DND-41 (cell line): ENCODE measurements around the gene FBXO9.

Experiments
- EZH2 ChIP-seq: IDR thresholded peaks from 3 replicates; pipeline ENCODE4 v1.6.1; 2012; ENCODE audit warnings: borderline replicate concordance, low read depth, mild to moderate bottlenecking, moderate library complexity, low read length, inconsistent platforms; ENCODE audit not compliant: severe bottlenecking
- TF ChIP-seq, protein P1 (sequence below): IDR thresholded peaks from 2 replicates; pipeline ENCODE4 v1.5.1; 2012; ENCODE audit warnings: borderline replicate concordance, low read length, moderate library complexity, mild to moderate bottlenecking; ENCODE audit not compliant: poor library complexity, severe bottlenecking; ENCODE audit errors: extremely low read depth

- TF ChIP-seq, protein P1, sequence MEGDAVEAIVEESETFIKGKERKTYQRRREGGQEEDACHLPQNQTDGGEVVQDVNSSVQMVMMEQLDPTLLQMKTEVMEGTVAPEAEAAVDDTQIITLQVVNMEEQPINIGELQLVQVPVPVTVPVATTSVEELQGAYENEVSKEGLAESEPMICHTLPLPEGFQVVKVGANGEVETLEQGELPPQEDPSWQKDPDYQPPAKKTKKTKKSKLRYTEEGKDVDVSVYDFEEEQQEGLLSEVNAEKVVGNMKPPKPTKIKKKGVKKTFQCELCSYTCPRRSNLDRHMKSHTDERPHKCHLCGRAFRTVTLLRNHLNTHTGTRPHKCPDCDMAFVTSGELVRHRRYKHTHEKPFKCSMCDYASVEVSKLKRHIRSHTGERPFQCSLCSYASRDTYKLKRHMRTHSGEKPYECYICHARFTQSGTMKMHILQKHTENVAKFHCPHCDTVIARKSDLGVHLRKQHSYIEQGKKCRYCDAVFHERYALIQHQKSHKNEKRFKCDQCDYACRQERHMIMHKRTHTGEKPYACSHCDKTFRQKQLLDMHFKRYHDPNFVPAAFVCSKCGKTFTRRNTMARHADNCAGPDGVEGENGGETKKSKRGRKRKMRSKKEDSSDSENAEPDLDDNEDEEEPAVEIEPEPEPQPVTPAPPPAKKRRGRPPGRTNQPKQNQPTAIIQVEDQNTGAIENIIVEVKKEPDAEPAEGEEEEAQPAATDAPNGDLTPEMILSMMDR = no peak
- no peak for TF ChIP-seq EZH2
These were observed 15.8 kb upstream of the FBXO9 start for GRCh38 chr6:53049415-53049814.
